HCT116 (cell line): Measurements from ENCODE around the gene TRUB1. TPM values are rescaled to one million over a fixed set of nuclear protein-coding genes. Genes with fewer than 3 reads are reported as not detected.

Experiments used
- ATAC-seq: fragments of 200-7000 bp; cut with Tn5 transposase; 2 replicates; pipeline ENCODE4 v1.9.1; 2020; ENCODE audit warnings: mild to moderate bottlenecking, moderate library complexity
- BruUV-seq: library from RNA; stranded (reverse); fragments of 400-500 nt; replicated peaks from 2 replicates; lab custom pipeline; 2021; lab: Mats Ljungman, UMichigan
- CTCF ChIA-PET: fragments of 300-600 bp; sonication (Branson Sonifier 250); formaldehyde crosslinking; loops from one replicate; lab custom pipeline; 2021; ENCODE audit warnings: antibody characterized with exemption; lab: Charles Lee
- POLR2A ChIA-PET: fragments of 300-600, 350-600 bp; sonication (Branson Sonifier 250); formaldehyde crosslinking; loops from one replicate; lab custom pipeline; 2021; ENCODE audit warnings: antibody characterized with exemption; lab: Charles Lee
- RAD21 ChIA-PET, 2 experiments: fragments of 300-600 bp; sonication (Branson Sonifier 250); formaldehyde crosslinking; loops; one replicate each; lab custom pipeline; 2023; ENCODE audit warnings: low total read pairs in 2 of 2; ENCODE audit not compliant: uncharacterized antibody in 2 of 2, unreplicated experiment in 2 of 2, low non-redundant PET in 1 of 2; lab: Charles Lee
- DNase-seq: peaks from one replicate; pipeline ENCODE4 v3.0.0-alpha.2; 2010; ENCODE audit warnings: low read depth, low spot score
- H2AFZ ChIP-seq: fragments of 200-600 bp; shearing (Covaris generic), sonication (generic); 2 replicates; pipeline ENCODE4 v1.6.1; 2017; ENCODE audit warnings: low read depth, mixed run types, mixed read lengths, antibody characterized with exemption, low read length; ENCODE audit not compliant: poor library complexity, severe bottlenecking
- H3K27ac ChIP-seq: 2 replicates; pipeline ENCODE4 v1.5.1; 2012; ENCODE audit warnings: low read depth, low read length
- H3K27me3 ChIP-seq: fragments of 200-600 bp; sonication (generic); 2 replicates; pipeline ENCODE4 v1.6.1; 2016; ENCODE audit warnings: mixed run types, low read length, mixed read lengths; ENCODE audit not compliant: insufficient read depth
- H3K36me3 ChIP-seq, 2 experiments: fragments of 200-500 bp in 1 of 2; fragments of 200-600 bp in 1 of 2; sonication (Bioruptor generic) in 1 of 2; sonication (generic) in 1 of 2; 2 replicates each; pipeline versions ENCODE4 v1.5.1 to v1.6.1; 2014 to 2016; ENCODE audit warnings: low read length in 2 of 2, inconsistent platforms in 1 of 2, mixed read lengths in 1 of 2, mixed run types in 1 of 2; ENCODE audit not compliant: insufficient read depth in 2 of 2, control insufficient read depth in 1 of 2
- H3K4me1 ChIP-seq, 2 experiments: fragments of 200-600 bp in 1 of 2; sonication (generic) in 1 of 2; 2 replicates each; pipeline versions ENCODE4 v1.5.1 to v1.6.1; 2012 to 2017; ENCODE audit warnings: low read length in 2 of 2, inconsistent platforms in 1 of 2, mild to moderate bottlenecking in 1 of 2, mixed read lengths in 1 of 2, mixed run types in 1 of 2, moderate library complexity in 1 of 2; ENCODE audit not compliant: insufficient read depth in 2 of 2, control insufficient read depth in 1 of 2
- H3K4me2 ChIP-seq: fragments of 200-600 bp; sonication (generic); 2 replicates; pipeline ENCODE4 v1.6.1; 2017; ENCODE audit warnings: mixed run types, low read length, mixed read lengths
- H3K4me3 ChIP-seq, 2 experiments: fragments of 200-600 bp in 1 of 2; sonication (generic) in 1 of 2; replicated peaks in 1 of 2; 2 replicates each; pipeline ENCODE4 v1.5.1; 2011 to 2016; ENCODE audit warnings: low read length in 2 of 2, control low read depth in 1 of 2, low read depth in 1 of 2, mild to moderate bottlenecking in 1 of 2, mixed read lengths in 1 of 2, mixed run types in 1 of 2
- H3K79me2 ChIP-seq: fragments of 200-600 bp; sonication (generic); 2 replicates; pipeline ENCODE4 v1.6.1; 2017; ENCODE audit warnings: mild to moderate bottlenecking, mixed run types, low read length, moderate library complexity, mixed read lengths; ENCODE audit not compliant: insufficient read depth
- H3K9ac ChIP-seq: fragments of 200-600 bp; sonication (generic); 2 replicates; pipeline ENCODE4 v1.6.1; 2016; ENCODE audit warnings: low read length, mixed read lengths
- H3K9me2 ChIP-seq: fragments of 200-600 bp; sonication (generic), shearing (Covaris generic); 2 replicates; pipeline ENCODE4 v1.6.1; 2017; ENCODE audit warnings: mixed run types, mild to moderate bottlenecking, moderate library complexity; ENCODE audit not compliant: insufficient read depth
- H3K9me3 ChIP-seq, 2 experiments: fragments of 200-500 bp in 1 of 2; fragments of 200-600 bp in 1 of 2; sonication (Bioruptor generic) in 1 of 2; sonication (generic) in 1 of 2; 2 replicates each; pipeline ENCODE4 v1.6.1; 2014 to 2017; ENCODE audit warnings: low read length in 2 of 2, mixed read lengths in 2 of 2, inconsistent platforms in 1 of 2, low read depth in 1 of 2, mild to moderate bottlenecking in 1 of 2, mixed run types in 1 of 2, moderate library complexity in 1 of 2; ENCODE audit not compliant: control insufficient read depth in 1 of 2, insufficient read depth in 1 of 2
- H4K20me1 ChIP-seq: fragments of 200-600 bp; sonication (generic), shearing (Covaris generic); 2 replicates; pipeline ENCODE4 v1.6.1; 2017; ENCODE audit warnings: mixed run types, mild to moderate bottlenecking, moderate library complexity; ENCODE audit not compliant: insufficient read depth
- CTCF ChIP-seq, 3 experiments: fragments of 200-600 bp in 1 of 3; sonication (generic) in 1 of 3; IDR thresholded peaks in 2 of 3; conservative IDR thresholded peaks in 1 of 3; 2 replicates each; pipeline ENCODE4 v1.5.1; 2012 to 2017; ENCODE audit warnings: low read depth in 2 of 3, low read length in 2 of 3, antibody characterized with exemption in 1 of 3, borderline replicate concordance in 1 of 3, control low read depth in 1 of 3, mild to moderate bottlenecking in 1 of 3, mixed read lengths in 1 of 3, mixed run types in 1 of 3, moderate library complexity in 1 of 3; ENCODE audit not compliant: insufficient read depth in 1 of 3
- EGR1 ChIP-seq: IDR thresholded peaks from 2 replicates; pipeline ENCODE4 v1.6.1; 2012; ENCODE audit warnings: low read depth
- EZH2 ChIP-seq: fragments of 200-600 bp; sonication (generic); IDR thresholded peaks from 2 replicates; pipeline ENCODE4 v1.6.1; 2017; ENCODE audit warnings: antibody characterized with exemption, mixed run types
- EZH2phosphoT487 ChIP-seq: fragments of 200-600 bp; IDR thresholded peaks from 2 replicates; pipeline ENCODE4 v1.6.1; 2018; ENCODE audit warnings: antibody characterized with exemption, borderline replicate concordance
- POLR2AphosphoS5 ChIP-seq: IDR thresholded peaks from 2 replicates; pipeline ENCODE4 v1.6.1; 2011; ENCODE audit warnings: mild to moderate bottlenecking, low read depth, low read length, moderate library complexity
- SIN3A ChIP-seq: IDR thresholded peaks from 2 replicates; pipeline ENCODE4 v1.6.1; 2012; ENCODE audit warnings: low read depth
- SRF ChIP-seq: IDR thresholded peaks from 2 replicates; pipeline ENCODE4 v1.6.1; 2012; ENCODE audit warnings: low read depth
- ZFX ChIP-seq: fragments of 450-650 bp; IDR thresholded peaks from 2 replicates; pipeline ENCODE4 v1.6.1; 2017
- ZNF274 ChIP-seq: fragments of 200-500 bp; sonication (Bioruptor generic); IDR thresholded peaks from 2 replicates; pipeline ENCODE4 v1.6.1; 2014; ENCODE audit warnings: mild to moderate bottlenecking, low read depth, low read length, inconsistent platforms
- intact Hi-C: fragments of 100-400 bp; cut with micrococcal nuclease; formaldehyde crosslinking; loops from 2 replicates; pipeline ENCODE4 v1.10.0; 2022
- total RNA-seq: library from RNA; stranded (reverse); gene quantifications from one replicate; pipeline ENCODE4 v1.2.1, GENCODE V29; 2021; ENCODE audit not compliant: unreplicated experiment
- TF ChIP-seq, protein P1 (sequence below): IDR thresholded peaks from 2 replicates; pipeline ENCODE4 v1.6.1; 2012
- TF ChIP-seq, protein P2 (sequence below): IDR thresholded peaks from 2 replicates; pipeline ENCODE4 v1.6.1; 2012; ENCODE audit warnings: low read depth

Gene TRUB1
- total RNA-seq, 1 experiment from 2014 or later: 44.1 TPM

DNA sequence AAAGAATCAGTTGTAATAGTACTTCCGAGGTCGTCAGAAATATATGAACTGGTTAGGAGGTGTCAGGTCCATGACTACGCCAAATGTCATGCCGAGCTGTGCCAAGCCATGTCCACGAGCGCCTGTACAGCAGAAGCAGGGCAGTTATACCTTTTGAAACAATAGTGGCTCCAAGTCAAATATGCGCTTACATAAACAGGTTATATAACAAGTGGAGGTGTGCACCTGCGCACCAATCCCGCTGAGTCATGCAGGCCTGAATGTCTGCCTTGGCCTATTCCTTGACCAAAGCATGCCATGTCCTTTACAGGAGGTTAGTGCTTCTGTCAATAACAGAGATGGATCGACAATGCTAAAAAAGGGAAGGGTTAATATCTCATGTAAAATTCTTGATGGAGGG, 21.3 kb upstream of the TRUB1 start:
- H2AFZ ChIP-seq: no peak overlapping the region
- ATAC-seq (no peak), DNase-seq (no peak)
- TF ChIP-seq, protein P1, sequence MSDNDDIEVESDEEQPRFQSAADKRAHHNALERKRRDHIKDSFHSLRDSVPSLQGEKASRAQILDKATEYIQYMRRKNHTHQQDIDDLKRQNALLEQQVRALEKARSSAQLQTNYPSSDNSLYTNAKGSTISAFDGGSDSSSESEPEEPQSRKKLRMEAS: no peak
- TF ChIP-seq, protein P2, sequence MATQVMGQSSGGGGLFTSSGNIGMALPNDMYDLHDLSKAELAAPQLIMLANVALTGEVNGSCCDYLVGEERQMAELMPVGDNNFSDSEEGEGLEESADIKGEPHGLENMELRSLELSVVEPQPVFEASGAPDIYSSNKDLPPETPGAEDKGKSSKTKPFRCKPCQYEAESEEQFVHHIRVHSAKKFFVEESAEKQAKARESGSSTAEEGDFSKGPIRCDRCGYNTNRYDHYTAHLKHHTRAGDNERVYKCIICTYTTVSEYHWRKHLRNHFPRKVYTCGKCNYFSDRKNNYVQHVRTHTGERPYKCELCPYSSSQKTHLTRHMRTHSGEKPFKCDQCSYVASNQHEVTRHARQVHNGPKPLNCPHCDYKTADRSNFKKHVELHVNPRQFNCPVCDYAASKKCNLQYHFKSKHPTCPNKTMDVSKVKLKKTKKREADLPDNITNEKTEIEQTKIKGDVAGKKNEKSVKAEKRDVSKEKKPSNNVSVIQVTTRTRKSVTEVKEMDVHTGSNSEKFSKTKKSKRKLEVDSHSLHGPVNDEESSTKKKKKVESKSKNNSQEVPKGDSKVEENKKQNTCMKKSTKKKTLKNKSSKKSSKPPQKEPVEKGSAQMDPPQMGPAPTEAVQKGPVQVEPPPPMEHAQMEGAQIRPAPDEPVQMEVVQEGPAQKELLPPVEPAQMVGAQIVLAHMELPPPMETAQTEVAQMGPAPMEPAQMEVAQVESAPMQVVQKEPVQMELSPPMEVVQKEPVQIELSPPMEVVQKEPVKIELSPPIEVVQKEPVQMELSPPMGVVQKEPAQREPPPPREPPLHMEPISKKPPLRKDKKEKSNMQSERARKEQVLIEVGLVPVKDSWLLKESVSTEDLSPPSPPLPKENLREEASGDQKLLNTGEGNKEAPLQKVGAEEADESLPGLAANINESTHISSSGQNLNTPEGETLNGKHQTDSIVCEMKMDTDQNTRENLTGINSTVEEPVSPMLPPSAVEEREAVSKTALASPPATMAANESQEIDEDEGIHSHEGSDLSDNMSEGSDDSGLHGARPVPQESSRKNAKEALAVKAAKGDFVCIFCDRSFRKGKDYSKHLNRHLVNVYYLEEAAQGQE: no peak
- no peak for TF ChIP-seq SRF
- no peak for TF ChIP-seq CTCF (IDR thresholded peaks at IDR 0.05 in 2 of 3, conservative IDR thresholded peaks at IDR 0.05 in 1 of 3; ENCODE audit: borderline replicate concordance in 1 of 3, insufficient read depth in 1 of 3, low read depth in 2 of 3, low read length in 2 of 3)
- TF ChIP-seq EZH2phosphoT487: no peak
- TF ChIP-seq SIN3A: no peak
- no peak for TF ChIP-seq EZH2
- no peak for TF ChIP-seq POLR2AphosphoS5
- no peak for TF ChIP-seq ZFX
- no peak for TF ChIP-seq EGR1
- no peak for TF ChIP-seq ZNF274
- H3K4me2 ChIP-seq: no peak overlapping the region
- H3K9ac ChIP-seq: no peak overlapping the region
- no TSS peak for BruUV-seq
- intact Hi-C loops: no loop called here
- H3K4me3 ChIP-seq: no peak overlapping the region
- H3K4me1 ChIP-seq: peaks cover 0 to 6% of the 10 kb centered on the region in 2 experiments; a peak in 2 of 4 replicates
- H3K79me2 ChIP-seq: no peaks in the 10 kb centered on the region
- H4K20me1 ChIP-seq: no peaks in the 10 kb centered on the region
- POLR2A ChIA-PET: no interaction called here
- H3K9me3 ChIP-seq: no peaks in the 10 kb centered on the region
- H3K27me3 ChIP-seq: no peaks in the 10 kb centered on the region
- RAD21 ChIA-PET: no interaction called here
- H3K36me3 ChIP-seq: no peaks in the 10 kb centered on the region
- H3K9me2 ChIP-seq: no peaks in the 10 kb centered on the region
- CTCF ChIA-PET: no interaction called here
- H3K27ac ChIP-seq: no peak overlapping the region
